ENCODE measurements around the gene HMX1.

Gene HMX1

GRCh38 chr4:8840006-8840793 lies 31.4 kb downstream of the HMX1 start:
- DNase-seq (ENCODE audit: low read depth) = no peak

GRCh38 chr4:8838961-8839431 lies 32.6 kb downstream of the HMX1 start:
- DNase-seq (ENCODE audit: low read depth) = no peak

- no peak for DNase-seq (ENCODE audit: low read depth)
Measured at GRCh38 chr4:8838296-8838960, 33.2 kb downstream of the HMX1 start.

- DNase-seq (ENCODE audit: low read depth) = no peak
Measured at GRCh38 chr4:8837181-8837841, 34.3 kb downstream of the HMX1 start.

GRCh38 chr4:8836664-8837171 lies 34.9 kb downstream of the HMX1 start:
- DNase-seq (ENCODE audit: low read depth) = no peak

- DNase-seq (ENCODE audit: low read depth) = no peak
Measured at GRCh38 chr4:8835521-8836365, 35.9 kb downstream of the HMX1 start.

GRCh38 chr4:8834681-8835220 lies 36.9 kb downstream of the HMX1 start:
- DNase-seq (ENCODE audit: low read depth) = no peak

- DNase-seq (ENCODE audit: low read depth) = no peak
Measured at GRCh38 chr4:8832113-8832915, 39.3 kb downstream of the HMX1 start.

GRCh38 chr4:8831221-8832112 lies 40.2 kb downstream of the HMX1 start:
- DNase-seq (ENCODE audit: low read depth) = no peak

- no peak for DNase-seq (ENCODE audit: low read depth)
Measured at GRCh38 chr4:8830611-8831200, 40.9 kb downstream of the HMX1 start.

GRCh38 chr4:8830056-8830455 lies 41.6 kb downstream of the HMX1 start:
- no peak for DNase-seq (ENCODE audit: low read depth)

GRCh38 chr4:8829584-8829983 lies 42.1 kb downstream of the HMX1 start:
- DNase-seq (ENCODE audit: low read depth) = no peak

GRCh38 chr4:8828869-8829268 lies 42.8 kb downstream of the HMX1 start:
- DNase-seq (ENCODE audit: low read depth) = no peak

- DNase-seq (ENCODE audit: low read depth) = no peak
Measured at GRCh38 chr4:8821151-8821950, 50.3 kb downstream of the HMX1 start.

- no peak for DNase-seq (ENCODE audit: low read depth)
Measured at GRCh38 chr4:8820178-8821102, 51.2 kb downstream of the HMX1 start.

- DNase-seq (ENCODE audit: low read depth) = no peak
Measured at GRCh38 chr4:8819473-8820177, 52.0 kb downstream of the HMX1 start.

GRCh38 chr4:8819019-8819418 lies 52.6 kb downstream of the HMX1 start:
- DNase-seq (ENCODE audit: low read depth) = no peak
